Hematopoietic multipotent progenitor cell treated with erythropoietin and hydrocortisone succinate and interleukin-3 and kit ligand, for 15 days (in vitro differentiated cells): ENCODE measurements around the gene SREBF2.

Source experiments
- DNase-seq: peaks from one replicate; pipeline ENCODE4 v3.0.0-alpha.2; 2015; ENCODE audit warnings: low spot score

The SREBF2 gene

DNA sequence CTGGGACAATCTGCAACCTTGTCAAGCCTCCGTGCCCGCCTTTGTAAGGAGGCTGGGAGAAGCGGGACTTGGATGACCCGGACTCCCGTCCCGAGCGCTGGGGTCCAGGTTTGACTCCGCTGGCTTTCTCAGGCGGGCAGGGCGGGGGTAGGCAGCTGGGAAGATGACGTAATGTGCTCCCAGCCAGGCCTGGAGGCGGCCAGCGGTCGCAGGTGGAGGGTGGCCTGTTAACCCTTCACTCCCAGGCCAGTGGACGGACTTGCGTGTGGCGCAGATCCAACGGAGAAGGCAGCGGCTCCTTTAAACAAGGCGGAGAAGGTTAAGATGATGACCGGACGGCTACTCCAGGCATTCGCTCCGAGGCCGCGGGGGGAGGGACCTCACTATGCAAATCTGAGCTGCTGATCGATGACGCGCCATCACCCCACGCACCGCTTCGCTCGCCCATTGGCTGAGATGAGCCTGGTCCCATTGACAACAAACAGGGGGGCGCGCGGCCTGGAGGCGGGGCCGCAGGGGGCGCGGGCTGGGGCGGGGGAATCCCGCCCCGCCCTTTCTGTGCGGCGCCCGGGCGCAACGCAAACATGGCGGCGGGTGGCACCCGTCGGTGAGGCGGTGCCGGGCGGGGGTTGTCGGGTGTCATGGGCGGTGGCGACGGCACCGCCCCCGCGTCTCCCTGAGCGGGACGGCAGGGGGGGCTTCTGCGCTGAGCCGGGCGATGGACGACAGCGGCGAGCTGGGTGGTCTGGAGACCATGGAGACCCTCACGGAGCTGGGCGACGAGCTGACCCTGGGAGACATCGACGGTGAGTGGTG, at the start of gene SREBF2:
Gene SREBF2 (plus strand): TSS at position 553 of the 816 bp plus-strand sequence. CDS start 166 bp downstream, at position 719.
- peak; percentile 98 for DNase-seq

DNA sequence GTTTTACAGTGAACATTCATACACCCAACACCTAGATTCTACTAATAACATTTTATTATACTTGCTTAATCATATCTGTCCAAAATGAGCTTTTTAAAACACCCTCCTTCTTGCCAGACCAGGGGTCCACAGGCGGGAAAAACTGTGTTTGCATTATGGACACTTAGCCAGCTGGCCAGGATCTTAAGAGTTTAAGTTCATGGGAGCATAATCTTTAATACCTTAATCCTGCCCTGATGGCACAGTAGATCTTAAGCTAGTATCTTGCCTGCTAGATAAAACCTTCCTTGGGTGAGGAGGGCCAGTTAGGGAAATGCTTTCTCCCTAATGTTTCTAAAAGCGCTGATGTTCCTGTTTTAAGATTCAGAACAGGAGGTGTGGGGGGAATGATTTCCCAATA, 45.6 kb upstream of the SREBF2 start:
- no peak for DNase-seq

- DNase-seq = no peak
Measured at GRCh38 chr22:41793871-41794270, 39.0 kb upstream of the SREBF2 start.

- no peak for DNase-seq
Measured at GRCh38 chr22:41798736-41799135, 34.2 kb upstream of the SREBF2 start.

DNA sequence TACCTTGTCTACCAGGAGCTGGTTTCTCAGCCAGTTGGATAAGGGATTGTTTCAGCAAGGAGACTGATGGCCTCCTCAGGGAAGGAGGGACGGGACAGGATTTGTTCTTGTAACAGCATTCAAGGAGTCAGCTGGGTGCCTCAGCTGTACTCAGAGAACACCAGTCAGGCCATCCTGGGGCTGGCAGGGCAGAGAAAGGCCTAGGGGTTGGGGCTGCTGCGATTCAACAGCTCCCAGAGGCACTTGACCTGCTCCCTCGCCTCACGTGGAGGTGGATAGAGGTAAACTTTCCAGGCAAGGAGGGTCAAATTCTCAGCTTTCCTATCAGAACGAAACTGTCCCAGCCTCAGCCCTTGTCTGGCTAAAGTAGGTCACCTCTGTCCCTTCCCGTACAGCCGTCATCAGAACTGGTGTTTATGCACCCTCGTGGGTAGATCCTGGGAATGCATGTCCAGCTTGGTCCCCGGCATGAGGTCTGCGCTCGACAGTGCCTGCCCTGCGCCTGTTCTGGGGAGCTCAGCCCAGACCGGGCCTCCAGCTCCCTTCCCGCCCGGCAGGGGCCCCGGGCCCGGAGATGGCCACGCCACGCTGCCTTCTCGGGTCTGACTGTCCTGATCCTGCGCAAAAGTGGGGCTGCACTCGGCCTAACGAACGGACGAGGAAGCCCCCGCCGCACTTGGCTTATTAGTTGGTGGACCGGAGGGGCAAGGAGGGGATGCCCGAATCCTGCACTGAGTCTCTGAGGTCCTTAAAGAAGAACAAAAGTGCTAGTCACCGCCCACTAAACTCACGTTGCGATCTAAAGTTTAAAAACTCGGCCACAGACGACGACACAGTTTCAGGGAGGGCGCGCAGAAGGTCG, 33.2 kb upstream of the SREBF2 start:
- no peak for DNase-seq

GRCh38 chr22:41800348-41801146, 32.4 kb upstream of the SREBF2 start, which contains the start of gene CCDC134:
TSS of gene CCDC134 (plus strand) at chr22:41800679. CDS start at chr22:41808891, 8,212 bp downstream.
- peak; percentile 88 for DNase-seq

DNA sequence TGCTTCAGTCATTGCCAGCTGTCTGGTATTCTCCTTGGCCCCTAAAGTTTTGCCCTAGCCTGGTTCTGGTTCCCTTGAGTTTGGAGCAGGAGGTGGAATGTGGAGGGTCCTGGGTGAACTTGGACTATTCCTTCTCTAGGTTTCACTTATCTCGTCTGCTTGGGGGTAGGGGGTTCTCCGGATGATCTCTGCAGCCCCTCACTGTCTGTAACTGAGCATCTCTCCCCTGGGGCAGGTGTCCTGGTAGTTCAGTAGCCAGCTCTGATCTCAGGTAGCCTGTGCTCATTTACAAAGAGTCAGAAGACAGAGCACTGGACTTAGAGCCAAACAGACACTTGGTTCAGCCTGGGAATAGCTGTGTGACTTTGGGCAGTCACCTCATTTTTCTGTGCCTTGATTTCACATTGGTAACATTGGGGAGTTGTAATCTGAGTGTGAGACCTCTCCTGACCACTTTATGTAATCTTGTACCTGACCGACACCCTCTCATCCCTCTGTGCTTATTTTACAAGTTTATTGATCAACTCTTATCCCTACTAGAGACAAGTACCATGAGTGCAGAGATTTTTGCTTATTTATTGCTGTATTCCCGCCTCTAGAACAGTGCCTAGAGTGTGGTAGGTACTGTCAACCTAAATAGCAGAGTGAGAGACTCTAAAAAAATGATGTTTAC, 31.6 kb upstream of the SREBF2 start:
- no peak for DNase-seq

DNA sequence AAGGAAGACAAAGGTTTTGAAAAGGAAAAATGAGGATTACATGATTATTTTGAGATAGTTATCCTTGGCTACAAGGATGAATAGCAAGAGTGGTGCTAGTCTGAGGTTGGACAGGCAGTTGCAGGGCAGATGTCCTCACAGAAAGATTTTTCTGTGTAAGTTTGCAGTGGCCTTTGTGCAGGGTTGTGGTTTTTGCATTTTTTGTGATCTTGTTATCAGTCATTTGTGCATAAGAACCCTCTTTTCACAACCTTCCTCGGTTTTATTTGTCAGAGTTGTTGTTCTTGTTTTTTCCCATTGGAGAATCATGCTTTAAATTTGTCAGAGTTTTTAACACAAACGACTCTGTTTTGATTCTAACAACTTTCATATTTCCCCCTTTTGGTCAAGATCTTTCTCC, 31.0 kb upstream of the SREBF2 start:
- DNase-seq = no peak

- DNase-seq = no peak
Measured at GRCh38 chr22:41805639-41806038, 27.3 kb upstream of the SREBF2 start.

DNA sequence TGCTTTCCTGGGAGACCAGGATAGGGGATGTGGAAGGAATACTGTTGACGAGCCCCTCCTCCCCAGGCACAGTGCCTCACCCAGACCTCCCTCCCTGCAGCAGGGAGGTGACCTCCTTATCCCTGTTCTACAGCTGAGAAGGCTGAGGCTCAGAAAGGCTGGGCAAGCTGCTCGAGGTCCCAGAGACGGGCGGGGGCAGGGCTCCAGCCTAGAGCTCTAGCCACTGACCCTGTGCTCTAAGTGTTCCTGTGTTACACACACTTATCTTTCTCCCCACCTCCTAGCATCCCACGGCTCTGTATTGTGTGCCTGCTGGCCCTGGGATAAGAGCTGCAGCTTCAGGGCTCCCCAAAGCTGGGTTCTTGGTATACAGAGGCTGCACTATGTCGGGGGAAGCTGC, 24.5 kb upstream of the SREBF2 start:
- peak; percentile 53 for DNase-seq

GRCh38 chr22:41810022-41810421, 22.9 kb upstream of the SREBF2 start:
- no peak for DNase-seq

- no peak for DNase-seq
Measured at GRCh38 chr22:41812805-41813545, 19.9 kb upstream of the SREBF2 start.

- DNase-seq = no peak
Measured at GRCh38 chr22:41813726-41814410, 19.0 kb upstream of the SREBF2 start.

- no peak for DNase-seq
Measured at GRCh38 chr22:41815716-41816115, 17.2 kb upstream of the SREBF2 start.

- DNase-seq = no peak
Measured at GRCh38 chr22:41816241-41816640, 16.7 kb upstream of the SREBF2 start.

DNA sequence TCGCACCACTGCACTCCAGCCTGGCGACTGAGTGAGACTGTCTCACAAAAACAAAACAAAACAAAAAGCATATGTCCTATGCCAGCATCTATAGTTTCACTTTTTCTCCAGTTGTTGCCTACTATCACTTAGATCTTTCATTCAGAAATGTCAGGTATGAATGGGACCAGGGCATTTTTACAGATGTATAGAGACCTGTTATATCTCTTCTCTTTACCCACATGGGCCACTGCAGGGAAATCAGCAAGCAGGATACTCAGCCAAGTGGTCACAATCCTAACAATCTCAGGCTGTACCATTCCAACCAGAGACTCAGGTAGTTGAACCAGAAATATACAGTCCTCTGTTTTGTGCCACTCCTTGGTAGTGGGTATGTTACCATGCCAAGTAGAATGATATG, 16.0 kb upstream of the SREBF2 start:
- no peak for DNase-seq

- no peak for DNase-seq
Measured at GRCh38 chr22:41818011-41818410, 14.9 kb upstream of the SREBF2 start.

DNA sequence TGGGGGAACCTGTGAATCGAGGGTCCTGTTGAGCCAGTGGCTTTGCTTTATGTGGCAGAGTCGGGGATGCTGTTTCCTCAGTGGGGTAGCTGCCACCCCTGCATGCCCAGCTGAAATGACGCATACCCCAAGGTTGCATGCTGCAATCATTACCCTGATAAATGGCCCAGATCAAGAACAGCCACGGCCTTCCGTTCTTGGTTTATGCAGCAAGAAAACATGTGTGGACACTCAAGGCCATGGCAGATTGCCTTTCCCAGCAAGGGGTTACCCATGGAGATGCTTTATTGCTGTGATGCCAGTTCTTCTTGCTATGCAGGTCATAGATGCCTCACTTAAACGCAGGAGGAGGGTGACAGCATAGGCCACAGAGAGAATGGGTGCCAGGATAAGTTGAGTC, 14.3 kb upstream of the SREBF2 start:
- DNase-seq = no peak

- no peak for DNase-seq
Measured at GRCh38 chr22:41819257-41819656, 13.6 kb upstream of the SREBF2 start.

DNA sequence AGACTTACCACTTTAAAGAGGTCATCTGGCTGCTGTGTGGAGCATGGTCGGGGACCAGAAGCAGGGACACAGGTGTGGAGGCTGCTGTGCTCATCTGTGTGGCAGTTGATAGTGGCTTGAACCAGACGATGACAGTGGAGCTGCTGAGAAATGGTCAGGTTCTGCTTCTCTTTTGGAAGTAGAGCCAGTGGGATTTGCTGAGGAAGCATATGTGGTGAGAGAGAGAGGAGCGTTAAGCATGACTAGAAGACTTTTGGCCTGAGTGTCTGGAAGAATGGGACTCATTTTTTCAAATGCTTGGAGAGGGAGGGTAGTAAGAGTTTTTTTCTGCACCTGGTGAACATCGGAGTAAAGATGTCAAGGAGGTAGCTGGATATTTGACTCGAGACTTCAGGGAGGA, 12.5 kb upstream of the SREBF2 start:
- DNase-seq = no peak
